Measurements from ENCODE around the gene ING3. TPM values are rescaled to one million over a fixed set of nuclear protein-coding genes. Genes with fewer than 3 reads are reported as not detected.
"Not testable (repeated sequence)": the region's sequence is repeated elsewhere in the genome, so short reads cannot be mapped to it uniquely, and the experiment has no call there.

ING3 gene
- total and polyA plus RNA-seq, 4 experiments from 2014 or later: 24.1 to 32.2 (median 28.1) TPM

GRCh38 chr7:120981888-120982615 is 31.5 kb downstream of the ING3 start:
- peak overlapping the region in 2 of 7 donors; percentile 5 to 33 for H3K27ac Mint-ChIP-seq
- H3K27me3 ChIP-seq (ENCODE audit: insufficient read depth, low read length): no peaks in the 10 kb centered on the region
- H3K36me3 Mint-ChIP-seq: peaks cover 0 to under 1% of the 10 kb centered on the region in 2 donors
- ChIA-PET POLR2A (ENCODE audit: partially characterized antibody) (interaction anchor here (0.6 kb wide), 1 partner anchor 32 kb away, joined by 3 read pairs; the partner anchor contains the start of gene ING3), CTCF (ENCODE audit: partially characterized antibody) (no interaction called here)
- H3K27ac ChIP-seq (ENCODE audit: low read depth, low read length): no peak overlapping the region
- no peaks in the 10 kb centered on the region for H3K9me3 Mint-ChIP-seq
- peaks cover 1 to 4% of the 10 kb centered on the region in 2 donors for H3K27me3 Mint-ChIP-seq
- H3K9me3 ChIP-seq (ENCODE audit: control insufficient read depth in 1 of 2, low read length in 2 of 2): no peaks in the 10 kb centered on the region
- no peak overlapping the region for H3K4me3 Mint-ChIP-seq
- H3K4me1 Mint-ChIP-seq: peaks cover 0 to 6% (median 3%) of the 10 kb centered on the region in 4 donors
- H3K4me3 ChIP-seq (ENCODE audit: low read length in 2 of 2): no peak overlapping the region
- no peak for DNase-seq
- no peaks in the 10 kb centered on the region for H3K36me3 ChIP-seq (ENCODE audit: insufficient read depth, low read length)
- no peaks in the 10 kb centered on the region for H3K4me1 ChIP-seq (ENCODE audit: insufficient read depth, low read length)
- intact Hi-C loops (cut with micrococcal nuclease): loop anchor here (10.0 kb wide), 1 partner anchor 413 kb away; the partner anchor contains the start of gene FAM3C

GRCh38 chr7:120983592-120983991 is 33.0 kb downstream of the ING3 start:
- H3K9me3 Mint-ChIP-seq; H3K27ac Mint-ChIP-seq; H3K4me3 ChIP-seq (ENCODE audit: low read length in 2 of 2); DNase-seq; H3K4me3 Mint-ChIP-seq; H3K9me3 ChIP-seq (ENCODE audit: control insufficient read depth in 1 of 2, low read length in 2 of 2); H3K27ac ChIP-seq (ENCODE audit: low read depth, low read length); H3K27me3 ChIP-seq (ENCODE audit: insufficient read depth, low read length); POLR2A ChIA-PET (ENCODE audit: partially characterized antibody); H3K36me3 Mint-ChIP-seq; H3K36me3 ChIP-seq (ENCODE audit: insufficient read depth, low read length); CTCF ChIA-PET (ENCODE audit: partially characterized antibody); H3K4me1 ChIP-seq (ENCODE audit: insufficient read depth, low read length): not testable (repeated sequence)
- Mint-ChIP-seq H3K27me3 (peaks cover 12 to 16% of the 10 kb centered on the region in 2 donors), H3K4me1 (peaks cover 10 to 14% (median 14%) of the 10 kb centered on the region in 4 donors)
- intact Hi-C loops (cut with micrococcal nuclease): loop anchor here (10.0 kb wide), 1 partner anchor 411 kb away; the partner anchor contains the start of gene FAM3C

GRCh38 chr7:120984406-120984805 is 33.8 kb downstream of the ING3 start:
- Mint-ChIP-seq H3K4me1 (peaks cover 15 to 22% (median 19%) of the 10 kb centered on the region in 4 donors), H3K9me3 (no peaks in the 10 kb centered on the region), H3K27ac (no peak overlapping the region), H3K36me3 (no peaks in the 10 kb centered on the region), H3K4me3 (no peak overlapping the region), H3K27me3 (peaks cover 20 to 23% of the 10 kb centered on the region in 2 donors)
- Histone ChIP-seq H3K27me3 (ENCODE audit: insufficient read depth, low read length) (peaks cover 16% of the 10 kb centered on the region), H3K4me1 (ENCODE audit: insufficient read depth, low read length) (peaks cover 15% of the 10 kb centered on the region), H3K36me3 (ENCODE audit: insufficient read depth, low read length) (no peaks in the 10 kb centered on the region), H3K27ac (ENCODE audit: low read depth, low read length) (no peak overlapping the region), H3K9me3 (ENCODE audit: control insufficient read depth in 1 of 2, low read length in 2 of 2) (no peaks in the 10 kb centered on the region), H3K4me3 (ENCODE audit: low read length in 2 of 2) (no peak overlapping the region)
- ChIA-PET POLR2A (ENCODE audit: partially characterized antibody) (no interaction called here), CTCF (ENCODE audit: partially characterized antibody) (interaction anchor here (1.3 to 6.3 kb wide), 3 partner anchors 16 to 100 kb away, joined by 3 to 42 read pairs (median 4); no protein-coding TSS in a partner anchor)
- intact Hi-C loops (cut with micrococcal nuclease): loop anchor here (10.0 kb wide), 1 partner anchor 410 kb away; the partner anchor contains the start of gene FAM3C
- no peak for DNase-seq

- intact Hi-C loops (cut with micrococcal nuclease): loop anchor here (10.0 kb wide), 1 partner anchor 410 kb away; the partner anchor contains the start of gene FAM3C
- Histone ChIP-seq H3K36me3 (ENCODE audit: insufficient read depth, low read length) (no peaks in the 10 kb centered on the region), H3K27ac (ENCODE audit: low read depth, low read length) (no peak overlapping the region), H3K9me3 (ENCODE audit: control insufficient read depth in 1 of 2, low read length in 2 of 2) (no peaks in the 10 kb centered on the region), H3K27me3 (ENCODE audit: insufficient read depth, low read length) (peaks cover 25% of the 10 kb centered on the region), H3K4me3 (ENCODE audit: low read length in 2 of 2) (no peak overlapping the region), H3K4me1 (ENCODE audit: insufficient read depth, low read length) (peaks cover 15% of the 10 kb centered on the region)
- DNase-seq: no peak
- H3K4me1 Mint-ChIP-seq: peaks cover 15 to 22% (median 19%) of the 10 kb centered on the region in 4 donors
- H3K27ac Mint-ChIP-seq: no peak overlapping the region
- no peaks in the 10 kb centered on the region for H3K36me3 Mint-ChIP-seq
- peaks cover 28 to 29% of the 10 kb centered on the region in 2 donors for H3K27me3 Mint-ChIP-seq
- no peaks in the 10 kb centered on the region for H3K9me3 Mint-ChIP-seq
- CTCF ChIA-PET (ENCODE audit: partially characterized antibody): interaction anchor here (0.8 to 6.3 kb wide), 6 partner anchors 11 to 123 kb away, joined by 3 to 43 read pairs (median 12); no protein-coding TSS in a partner anchor
- no peak overlapping the region for H3K4me3 Mint-ChIP-seq
- POLR2A ChIA-PET (ENCODE audit: partially characterized antibody): no interaction called here
Measured at GRCh38 chr7:120985130-120985758, 34.7 kb downstream of the ING3 start.

GRCh38 chr7:120985839-120986238 is 35.3 kb downstream of the ING3 start:
- Mint-ChIP-seq H3K27me3 (peaks cover 30 to 34% of the 10 kb centered on the region in 2 donors), H3K4me1 (peaks cover 15 to 22% (median 19%) of the 10 kb centered on the region in 4 donors), H3K4me3 (no peak overlapping the region), H3K27ac (no peak overlapping the region), H3K9me3 (no peaks in the 10 kb centered on the region), H3K36me3 (no peaks in the 10 kb centered on the region)
- POLR2A ChIA-PET (ENCODE audit: partially characterized antibody): no interaction called here
- Histone ChIP-seq H3K36me3 (ENCODE audit: insufficient read depth, low read length) (no peaks in the 10 kb centered on the region), H3K27ac (ENCODE audit: low read depth, low read length) (no peak overlapping the region), H3K9me3 (ENCODE audit: control insufficient read depth in 1 of 2, low read length in 2 of 2) (no peaks in the 10 kb centered on the region), H3K4me1 (ENCODE audit: insufficient read depth, low read length) (peaks cover 15% of the 10 kb centered on the region), H3K27me3 (ENCODE audit: insufficient read depth, low read length) (peaks cover 29% of the 10 kb centered on the region), H3K4me3 (ENCODE audit: low read length in 2 of 2) (no peak overlapping the region)
- CTCF ChIA-PET (ENCODE audit: partially characterized antibody): interaction anchor here (0.8 to 6.3 kb wide), 15 partner anchors 10 to 122 kb away, joined by 3 to 101 read pairs (median 5); partner anchors contain the start of gene ING3
- no peak for DNase-seq
- intact Hi-C loops (cut with micrococcal nuclease): loop anchor here (10.0 kb wide), 1 partner anchor 409 kb away; the partner anchor contains the start of gene FAM3C

DNA sequence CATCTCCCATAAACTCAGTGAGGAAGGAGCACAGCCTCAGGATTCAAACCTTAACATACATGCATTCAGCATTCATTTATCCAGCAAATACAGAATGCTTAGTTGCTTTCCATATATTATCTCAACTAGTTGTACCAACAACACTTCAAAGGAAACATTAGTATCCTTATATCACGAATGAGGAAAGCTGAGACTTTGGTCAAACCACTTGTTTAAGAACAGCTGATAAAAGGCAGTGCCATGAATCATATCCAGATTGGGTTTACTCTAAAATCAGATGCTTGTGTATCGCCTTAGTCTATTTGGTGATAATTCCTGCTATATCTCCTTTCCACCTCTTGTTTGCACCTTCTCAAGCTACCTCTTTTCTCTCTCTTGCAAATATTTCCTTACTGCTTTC is 36.1 kb downstream of the ING3 start:
- peaks cover 30 to 34% of the 10 kb centered on the region in 2 donors for H3K27me3 Mint-ChIP-seq
- peaks cover 15 to 22% (median 19%) of the 10 kb centered on the region in 4 donors for H3K4me1 Mint-ChIP-seq
- Histone ChIP-seq H3K4me3 (ENCODE audit: low read length in 2 of 2) (no peak overlapping the region), H3K27ac (ENCODE audit: low read depth, low read length) (no peak overlapping the region), H3K36me3 (ENCODE audit: insufficient read depth, low read length) (no peaks in the 10 kb centered on the region), H3K9me3 (ENCODE audit: control insufficient read depth in 1 of 2, low read length in 2 of 2) (no peaks in the 10 kb centered on the region), H3K27me3 (ENCODE audit: insufficient read depth, low read length) (peaks cover 37% of the 10 kb centered on the region), H3K4me1 (ENCODE audit: insufficient read depth, low read length) (peaks cover 15% of the 10 kb centered on the region)
- H3K9me3 Mint-ChIP-seq: no peaks in the 10 kb centered on the region
- ChIA-PET POLR2A (ENCODE audit: partially characterized antibody) (interaction anchor here (1.0 kb wide), 1 partner anchor 9 kb away, joined by 3 read pairs; no protein-coding TSS in a partner anchor), CTCF (ENCODE audit: partially characterized antibody) (interaction anchor here (0.8 to 6.3 kb wide), 19 partner anchors 8 to 560 kb away, joined by 3 to 101 read pairs (median 6); partner anchors contain the start of gene ING3)
- DNase-seq: no peak
- no peak overlapping the region for H3K27ac Mint-ChIP-seq
- no peaks in the 10 kb centered on the region for H3K36me3 Mint-ChIP-seq
- intact Hi-C loops (cut with micrococcal nuclease): loop anchor here (1.0 to 10.0 kb wide), 5 partner anchors 36 to 561 kb away; partner anchors contain the start of genes FAM3C and ING3
- no peak overlapping the region for H3K4me3 Mint-ChIP-seq
